Measurements from ENCODE around the gene ZNF576.

- TF ChIP-seq CTCF (IDR thresholded peaks at IDR 0.05) (no peak), POLR2A (IDR thresholded peaks at IDR 0.05) (no peak)
These were observed 19.9 kb downstream of the ZNF576 start for GRCh38 chr19:43616306-43616705.
